Germinal center (tissue), 1 donor: ENCODE measurements around the gene PDLIM7.

Experiments
- DNase-seq: peaks from one replicate; pipeline ENCODE4 v3.0.0; 2012; ENCODE audit warnings: mixed read lengths, low spot score

The PDLIM7 gene

DNA sequence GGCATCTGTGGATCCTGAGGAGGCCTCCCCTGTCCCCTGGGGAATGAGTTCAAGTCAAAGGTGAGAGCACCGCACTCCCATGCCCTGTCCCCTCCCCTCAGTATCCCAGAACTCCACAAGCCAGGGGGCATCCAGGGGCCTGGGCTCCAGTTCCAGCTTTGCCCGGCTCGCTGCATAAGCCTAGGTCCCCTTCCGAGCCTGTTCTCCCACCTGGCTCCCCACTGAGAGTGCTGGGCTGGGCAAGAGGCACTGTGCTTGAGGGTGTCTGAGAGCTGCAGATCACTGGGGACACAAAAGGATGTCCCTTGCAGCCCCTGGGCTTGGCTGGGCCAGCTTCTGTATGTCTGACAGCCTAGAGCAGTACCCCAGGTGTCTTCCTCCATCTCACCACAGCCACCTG, 7.7 kb upstream of the PDLIM7 start:
- DNase-seq: no peak

DNA sequence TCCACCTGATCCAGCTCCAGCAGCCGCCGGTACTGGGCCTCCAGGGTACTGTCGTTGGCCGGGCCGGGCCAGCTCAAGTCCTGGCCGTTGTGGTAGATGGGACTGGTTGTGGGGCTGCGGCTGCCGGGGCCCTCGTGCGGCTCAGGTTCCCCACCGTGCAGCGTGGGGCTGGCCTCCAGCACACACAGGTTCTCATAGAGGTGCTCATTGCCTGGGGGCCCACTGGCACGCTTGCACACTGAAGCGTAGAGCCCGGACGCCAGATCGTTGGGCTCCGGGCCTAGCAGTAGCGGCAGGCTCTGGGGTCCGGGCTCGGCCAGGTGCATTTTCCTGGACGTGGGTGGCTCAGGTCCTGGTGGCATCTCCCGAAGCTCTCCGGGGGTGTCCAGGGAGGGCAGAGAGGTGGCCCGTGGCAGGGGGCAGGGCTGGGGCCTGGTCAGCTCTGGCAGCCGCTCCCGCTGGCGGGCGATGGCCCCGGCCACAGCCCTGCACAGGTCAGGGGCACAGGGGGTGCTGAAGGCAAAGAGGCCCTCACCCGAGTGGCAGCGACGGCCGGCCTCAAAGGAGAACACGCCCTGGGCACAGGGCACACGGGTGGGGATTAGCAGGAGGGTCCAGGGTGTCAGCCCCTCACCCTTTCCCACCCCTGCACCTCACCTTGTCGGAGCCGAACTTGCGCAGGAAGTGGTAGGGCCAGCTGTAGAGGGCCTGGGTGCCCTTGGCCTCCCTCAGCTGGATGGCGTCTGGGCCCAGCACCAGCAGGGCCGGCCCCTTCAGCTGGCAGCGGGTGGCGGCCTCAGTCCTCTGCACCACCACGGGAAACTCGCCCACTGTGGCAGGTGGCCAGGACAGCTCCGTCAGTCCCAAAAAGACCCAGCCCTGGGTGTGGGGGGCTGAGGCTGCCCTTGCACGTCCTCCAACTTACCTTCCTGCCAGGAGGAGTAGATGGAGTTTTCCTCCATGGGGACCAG, 7.0 kb upstream of the PDLIM7 start:
- no peak for DNase-seq

DNA sequence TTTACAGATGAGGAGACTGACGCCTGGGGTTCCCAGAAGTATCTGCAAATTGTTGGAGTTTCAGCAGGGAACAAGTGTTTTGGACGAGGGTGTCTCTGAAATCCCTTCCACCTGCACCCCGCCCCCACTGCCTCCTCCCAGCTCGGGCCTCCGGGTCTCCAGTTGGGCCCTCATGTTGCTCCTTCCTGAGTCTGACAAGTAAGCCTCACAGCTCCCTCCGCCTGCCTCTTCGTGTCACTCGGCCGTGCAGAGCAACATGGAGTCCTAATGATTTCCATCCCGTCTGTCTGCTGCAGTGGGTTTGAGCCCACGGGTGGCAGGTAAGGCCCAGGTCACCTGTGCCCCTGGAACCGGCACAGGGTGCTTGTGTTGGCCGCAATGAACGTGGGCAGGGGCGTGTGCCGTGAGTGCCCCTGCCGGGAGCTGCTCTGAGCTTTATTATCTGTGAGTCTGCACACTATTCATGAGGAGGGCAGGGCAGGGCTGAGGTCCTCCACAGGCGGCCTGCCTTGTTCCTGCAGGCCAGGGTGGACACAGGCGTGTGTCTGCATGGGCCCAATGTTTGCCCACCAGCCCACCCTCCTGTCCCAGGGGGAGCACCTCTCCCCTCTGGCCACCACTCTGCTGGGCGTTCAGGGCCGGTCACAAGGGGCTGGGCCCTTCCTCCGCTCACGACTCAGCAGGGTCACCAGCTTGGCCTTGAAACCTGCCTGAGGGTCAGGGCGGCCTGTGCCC, 6.1 kb upstream of the PDLIM7 start:
- no peak for DNase-seq

- DNase-seq: no peak
Observed at GRCh38 chr5:177502886-177503285, 5.5 kb upstream of the PDLIM7 start.

GRCh38 chr5:177501874-177502678, 4.7 kb upstream of the PDLIM7 start:
- DNase-seq: no peak

DNA sequence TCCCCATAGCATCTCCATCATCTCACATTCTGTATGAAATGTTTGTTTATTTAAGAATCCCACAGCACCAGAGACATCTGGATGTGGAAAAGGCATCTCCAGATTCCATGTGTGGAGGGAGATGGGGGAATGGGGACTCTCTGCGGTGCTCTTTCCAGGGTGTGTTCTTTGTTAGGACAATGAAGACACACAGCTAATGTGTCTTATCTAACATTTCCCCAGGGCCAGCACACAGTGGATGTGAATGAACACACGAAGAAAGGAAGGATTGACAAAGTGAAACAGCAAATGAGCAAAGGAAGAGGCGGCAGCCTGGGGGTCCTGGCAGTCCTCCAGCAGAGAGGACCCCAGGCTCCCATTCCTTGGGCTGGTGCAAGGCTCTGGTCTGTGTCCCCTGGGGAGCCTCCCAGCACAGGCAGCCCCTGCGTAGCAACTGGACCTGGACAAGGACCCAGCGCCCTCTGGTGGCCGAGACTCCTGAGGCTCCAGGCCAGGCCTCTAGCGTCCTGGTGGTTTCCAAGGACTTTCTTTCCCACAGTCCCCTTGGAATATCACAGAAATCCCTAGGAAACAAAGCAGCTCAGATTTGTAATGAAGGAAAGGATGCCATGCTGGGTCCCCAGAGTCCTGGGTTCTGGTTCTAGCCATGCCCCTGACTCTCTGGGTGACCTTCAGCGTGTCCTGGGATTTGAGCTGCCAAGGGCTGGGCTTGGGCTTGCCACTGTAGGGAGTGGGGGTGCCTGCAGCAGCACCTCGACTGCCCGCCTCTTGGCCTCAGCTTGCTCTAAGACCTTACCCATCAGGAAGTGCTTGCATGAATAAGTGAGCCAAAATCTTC, 3.5 kb upstream of the PDLIM7 start:
- DNase-seq: peak; percentile 73

DNA sequence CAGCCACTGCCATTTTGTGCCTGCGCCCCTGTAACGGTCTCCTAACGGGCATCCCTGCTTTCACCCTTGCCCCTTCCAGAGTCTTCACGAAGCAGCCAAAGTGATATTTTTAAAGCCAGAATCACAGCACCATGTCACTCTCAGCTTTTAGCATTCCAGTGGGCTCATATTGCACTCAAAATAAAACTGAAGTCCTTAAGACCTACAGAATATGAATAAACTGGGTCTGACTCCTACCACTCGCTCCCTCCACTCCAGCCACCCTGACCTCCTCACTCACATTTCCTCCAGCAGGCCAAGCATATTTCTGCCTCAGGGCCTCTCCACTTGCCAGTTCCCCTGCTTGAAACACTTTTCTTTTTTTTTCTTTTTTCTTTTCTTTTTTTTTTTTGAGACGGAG, 2.4 kb upstream of the PDLIM7 start:
- no peak for DNase-seq

DNA sequence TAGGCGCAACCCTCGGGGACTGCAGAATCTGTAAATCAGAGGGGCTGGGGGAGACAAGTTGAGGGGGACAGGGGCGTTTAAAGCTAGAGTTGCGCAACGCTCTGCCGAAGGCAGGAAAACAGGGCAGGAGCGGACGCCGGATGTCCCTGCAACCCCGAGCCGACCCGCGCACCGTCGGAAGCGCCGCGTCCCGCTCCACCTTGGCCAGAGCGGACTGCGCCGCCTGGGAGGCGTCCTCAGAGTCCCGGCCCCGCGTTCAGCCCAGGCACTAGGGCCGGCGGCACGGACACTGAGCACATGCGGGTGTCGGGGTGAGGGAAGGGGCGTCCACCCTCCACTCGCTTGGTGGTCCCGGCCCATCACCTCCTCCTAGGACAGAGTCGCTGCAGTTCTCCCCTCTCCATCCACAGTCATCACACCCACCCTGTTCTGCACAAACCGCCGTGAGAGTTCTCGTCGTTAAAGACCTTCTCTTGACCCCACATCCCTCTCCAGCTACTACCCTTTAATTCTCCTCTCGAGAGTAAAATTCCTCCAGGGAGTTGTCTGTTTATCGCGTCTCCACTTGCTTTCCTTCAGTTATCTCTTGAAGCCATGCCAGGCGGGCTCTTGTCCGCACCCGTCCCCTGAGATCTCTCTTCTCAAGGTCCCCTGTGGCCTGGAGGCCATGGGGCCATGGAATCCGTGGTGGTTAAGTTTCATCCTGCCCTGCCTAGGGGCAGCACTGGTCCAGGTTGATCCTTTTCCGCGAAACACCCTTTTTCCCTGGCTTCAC, 796 bp upstream of the PDLIM7 start:
- no peak for DNase-seq

- DNase-seq: no peak
Observed at GRCh38 chr5:177496727-177497291, 595 bp downstream of the PDLIM7 start.

DNA sequence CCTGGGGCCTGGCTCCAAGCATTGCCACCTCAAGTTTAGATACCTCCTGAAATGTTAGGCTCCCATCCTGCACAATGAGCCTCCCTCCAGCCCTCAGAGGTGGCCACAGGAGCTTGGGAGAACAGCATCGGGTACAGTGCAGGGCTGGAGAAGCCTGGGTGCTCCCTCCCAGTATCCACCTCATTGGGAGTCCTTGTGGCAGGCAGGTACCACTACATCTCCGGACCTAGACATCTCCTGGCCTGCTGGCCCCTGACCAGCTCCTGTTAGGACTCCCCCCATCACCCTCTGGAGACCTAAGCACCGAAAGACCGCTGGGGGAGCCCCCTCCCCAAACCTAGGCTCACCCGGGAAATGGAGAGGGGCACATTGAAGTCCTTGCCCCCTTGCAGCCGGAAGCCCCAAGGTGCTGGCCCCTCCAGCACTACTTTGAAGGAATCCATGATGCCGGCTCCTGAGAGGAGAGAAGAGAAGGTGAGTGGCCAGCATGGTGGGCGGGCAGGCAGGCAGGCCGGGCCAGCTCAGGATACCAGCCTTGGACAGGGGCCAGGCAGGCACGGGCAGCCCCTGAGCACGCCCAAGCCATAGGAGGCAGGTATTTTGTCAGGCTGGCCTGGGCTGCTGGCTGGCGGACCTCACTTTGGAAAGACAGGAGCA, 1.2 kb downstream of the PDLIM7 start:
- no peak for DNase-seq

DNA sequence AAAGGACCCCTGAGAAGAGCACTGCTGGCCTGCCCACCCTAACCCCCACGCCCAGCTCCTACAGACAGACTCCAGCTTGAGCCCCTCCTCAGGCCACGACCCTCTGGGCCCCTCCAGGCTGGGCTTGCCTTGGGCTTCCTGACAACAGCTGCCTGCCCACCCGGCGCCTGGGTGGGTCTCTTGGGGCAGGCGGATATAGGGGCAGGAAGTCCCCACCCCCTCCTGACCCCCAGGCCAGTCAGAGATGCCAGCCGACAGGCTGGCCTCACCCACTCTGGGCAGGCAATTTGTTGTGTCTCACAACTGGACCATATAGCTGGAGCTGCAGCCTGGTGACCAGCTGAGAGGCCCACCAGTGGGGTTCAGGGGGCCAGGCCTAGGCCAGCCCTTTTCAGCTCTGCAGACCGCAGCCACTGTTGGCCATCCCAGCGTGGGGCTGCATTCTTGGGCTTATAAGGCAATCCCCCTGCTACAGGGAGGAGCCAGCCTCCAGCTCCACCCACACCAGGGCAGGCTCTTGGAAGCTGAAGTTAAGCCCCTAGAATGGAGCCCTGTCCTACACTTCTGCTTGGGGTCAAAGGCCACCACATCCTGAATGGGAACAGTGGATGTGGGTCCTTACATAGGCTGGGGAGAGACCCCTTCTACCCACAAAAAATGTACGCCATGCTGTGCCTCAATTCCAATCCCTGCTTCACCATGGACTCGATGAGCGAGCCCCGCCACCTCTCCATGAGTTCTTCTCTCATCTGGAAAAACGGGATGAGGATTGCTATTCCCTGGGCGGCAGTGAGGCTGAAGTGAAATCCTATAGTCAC, 2.0 kb downstream of the PDLIM7 start:
- no peak for DNase-seq

- peak; percentile 64 for DNase-seq
Observed at GRCh38 chr5:177494346-177495195, 2.8 kb downstream of the PDLIM7 start.

- DNase-seq: no peak
Observed at GRCh38 chr5:177493795-177494345, 3.5 kb downstream of the PDLIM7 start.

- DNase-seq: no peak
Observed at GRCh38 chr5:177492841-177493240, 4.6 kb downstream of the PDLIM7 start.

DNA sequence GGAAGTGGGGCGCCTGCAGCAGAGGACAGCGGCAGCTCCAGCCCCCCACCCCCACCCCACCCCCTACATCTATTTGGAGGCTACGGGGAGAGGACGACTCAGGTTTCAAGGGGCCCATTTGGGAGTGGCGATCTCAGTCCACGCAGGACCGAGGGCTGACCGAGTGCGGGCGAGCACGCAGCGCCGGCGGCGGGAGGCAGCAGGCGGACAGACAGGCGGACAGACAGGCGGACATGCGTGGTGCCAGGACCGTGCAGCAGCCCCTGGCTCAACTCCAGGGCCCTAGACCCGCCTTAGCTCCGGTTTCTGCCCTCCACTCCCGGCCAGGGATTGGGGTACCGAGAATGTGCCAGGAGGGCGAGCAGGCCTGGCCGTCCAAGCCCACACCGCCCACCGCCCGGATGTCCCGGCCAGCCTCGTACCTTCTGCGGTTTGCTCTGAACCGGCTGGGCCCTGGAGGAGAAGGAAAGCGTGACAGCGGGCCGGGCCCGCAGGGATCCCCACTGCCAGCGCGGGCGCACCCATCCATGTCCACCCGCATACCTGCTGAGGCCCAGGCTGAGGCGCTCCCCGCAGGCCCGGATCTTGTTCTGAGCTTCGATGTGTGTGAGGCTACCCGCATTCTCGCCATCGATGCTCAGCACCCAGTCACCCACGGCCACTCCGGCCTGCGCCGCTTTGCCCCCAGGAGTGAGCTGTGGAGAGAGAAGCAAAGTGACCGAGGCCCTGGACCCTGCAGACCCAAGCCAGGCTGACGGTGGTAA, 5.2 kb downstream of the PDLIM7 start:
- no peak for DNase-seq

DNA sequence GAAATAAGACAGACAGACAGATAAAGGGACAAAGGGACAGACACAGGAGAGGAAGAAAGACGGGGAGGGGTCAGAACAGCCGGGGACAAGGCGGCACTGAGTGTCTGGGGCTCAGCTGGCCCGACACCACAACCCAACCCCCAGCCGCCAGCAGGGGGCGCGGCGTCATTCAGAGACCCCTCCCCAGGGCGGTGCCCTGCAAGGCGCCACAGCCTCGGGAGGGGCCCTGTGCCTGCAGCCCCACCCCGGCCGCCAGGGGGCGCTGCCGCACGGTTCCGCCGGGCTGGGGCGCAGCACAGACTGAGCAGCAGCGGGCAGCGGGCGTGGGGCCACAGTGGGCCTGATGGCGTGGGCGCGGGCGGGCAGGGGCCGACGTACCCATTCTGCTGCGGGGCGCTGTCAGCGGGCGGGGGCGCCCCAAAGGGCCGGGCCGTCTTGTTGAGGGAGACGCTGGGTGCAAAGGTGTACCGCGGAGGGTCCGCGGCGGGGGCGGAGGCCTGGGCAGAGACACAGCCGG, 5.9 kb downstream of the PDLIM7 start:
- peak; percentile 64 for DNase-seq

- DNase-seq: no peak
Observed at GRCh38 chr5:177490992-177491391, 6.4 kb downstream of the PDLIM7 start.
